ENCODE results near the gene VSIG2. TPM values are rescaled to one million over a fixed set of nuclear protein-coding genes. Genes with fewer than 3 reads are reported as not detected.
A peak's percentile ranks its signal among the peaks of the same experiment; 100 is the strongest.

The VSIG2 gene
- polyA plus RNA-seq, 6 donors from 2014 or later, result 0.29 TPM; not detected in 5

DNA sequence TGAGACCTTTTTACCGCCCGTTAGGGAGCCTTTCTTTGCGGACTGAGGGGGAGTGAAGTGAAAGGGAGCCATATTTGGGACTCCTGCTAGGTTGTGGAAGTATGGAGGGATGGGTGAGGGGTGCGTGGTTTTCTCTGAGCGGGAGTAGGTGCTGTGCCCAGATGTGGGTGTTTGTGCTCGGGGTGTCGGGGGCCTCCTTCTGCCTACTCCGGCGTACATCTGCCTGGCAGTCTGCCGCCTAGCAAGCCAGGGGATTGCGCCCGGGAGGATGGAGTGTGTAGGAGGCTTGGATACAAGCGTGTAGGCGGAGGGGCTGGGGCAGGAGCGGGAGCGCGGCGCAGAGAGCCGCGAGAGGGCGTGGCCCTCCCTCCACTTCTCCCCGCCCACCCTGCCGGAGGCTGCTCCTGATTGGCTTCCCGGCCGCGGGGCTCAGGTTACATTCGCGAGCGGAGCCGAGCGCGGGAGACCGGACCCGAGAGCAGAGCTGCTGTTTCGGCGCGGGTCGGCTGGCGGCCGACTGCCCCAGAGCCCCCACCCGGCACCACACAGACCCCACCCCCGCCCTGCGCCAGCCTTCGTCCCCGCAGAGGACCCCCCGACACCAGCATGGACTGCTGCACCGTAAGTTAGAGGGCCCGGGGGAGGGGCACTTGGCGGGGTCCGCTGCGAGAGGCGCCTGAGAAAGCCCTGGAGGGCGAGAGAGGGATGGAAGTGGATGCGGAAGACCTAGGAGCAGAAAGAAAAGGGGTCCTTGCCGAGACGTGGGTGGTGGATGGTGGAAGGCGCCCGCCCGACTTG is 12.4 kb downstream of the VSIG2 start, which contains the start of gene NRGN:
Gene NRGN, plus strand, starts transcription at position 464 of the 798 bp plus-strand sequence. Its CDS starts 143 bp downstream, at position 607.
- peaks cover 0 to 16% (median 7%) of the 10 kb centered on the region in 3 donors for H3K27me3 Mint-ChIP-seq
- no peaks in the 10 kb centered on the region for H3K9me3 Mint-ChIP-seq
- peaks cover 22 to 32% (median 28%) of the 10 kb centered on the region in 3 donors for H3K4me1 Mint-ChIP-seq
- DNase-seq (peak; percentile 80), ATAC-seq (ENCODE audit: low read depth in 2 of 2) (peak; percentile 87 to 91)
- peak within 1 kb of the TSS; percentile 84 to 95 (median 91) for H3K4me3 Mint-ChIP-seq
- H3K36me3 Mint-ChIP-seq, result no peaks in the 10 kb centered on the region
- peak within 1 kb of the TSS in 4 of 6 donors; percentile 79 to 86 (median 82) for H3K27ac Mint-ChIP-seq

DNA sequence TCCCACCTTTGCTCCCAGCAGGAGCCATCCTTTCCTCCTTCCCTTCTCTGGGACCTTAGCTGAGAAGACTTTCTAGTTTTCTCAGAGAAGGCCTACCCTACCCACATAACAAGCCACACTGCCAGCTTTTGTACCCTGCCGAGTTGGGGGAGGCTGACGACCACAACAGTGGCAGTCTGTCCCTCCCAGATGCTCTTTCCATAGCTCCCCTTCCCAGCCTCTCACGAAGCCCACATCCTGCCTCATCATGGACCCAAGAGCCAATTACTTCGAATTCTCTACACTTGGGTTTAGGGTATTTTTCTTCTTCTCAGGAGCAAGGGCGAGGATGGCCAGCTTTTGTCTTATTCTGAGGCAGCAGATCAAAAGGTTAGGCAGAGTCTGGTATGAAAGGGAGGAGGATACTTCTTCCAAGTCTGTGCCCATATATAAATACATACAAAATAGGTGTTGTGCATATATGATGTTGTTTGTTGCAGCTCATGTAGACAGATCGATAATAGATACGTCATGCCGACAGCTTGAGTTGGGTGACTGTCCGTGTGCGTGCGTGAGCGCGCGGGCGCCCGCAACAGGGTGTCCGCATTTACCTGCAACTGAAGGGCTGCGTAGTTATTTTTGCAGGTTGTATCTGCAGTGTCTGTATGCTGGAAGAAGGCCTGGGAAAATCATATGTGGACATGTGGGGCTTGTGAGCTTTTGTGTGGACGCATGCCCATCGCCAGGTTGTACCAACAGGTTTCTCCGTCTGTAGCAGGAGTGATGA is 13.2 kb downstream of the VSIG2 start:
- no peaks in the 10 kb centered on the region for H3K36me3 Mint-ChIP-seq
- H3K27ac Mint-ChIP-seq, result peak overlapping the region in 3 of 6 donors; percentile 79 to 86 (median 79)
- peaks cover 22 to 31% (median 28%) of the 10 kb centered on the region in 3 donors for H3K4me1 Mint-ChIP-seq
- peaks cover 0 to 16% (median 7%) of the 10 kb centered on the region in 3 donors for H3K27me3 Mint-ChIP-seq
- ATAC-seq (ENCODE audit: low read depth in 2 of 2) (no peak), DNase-seq (no peak)
- peak overlapping the region; percentile 84 to 95 (median 91) for H3K4me3 Mint-ChIP-seq
- H3K9me3 Mint-ChIP-seq, result no peaks in the 10 kb centered on the region

DNA sequence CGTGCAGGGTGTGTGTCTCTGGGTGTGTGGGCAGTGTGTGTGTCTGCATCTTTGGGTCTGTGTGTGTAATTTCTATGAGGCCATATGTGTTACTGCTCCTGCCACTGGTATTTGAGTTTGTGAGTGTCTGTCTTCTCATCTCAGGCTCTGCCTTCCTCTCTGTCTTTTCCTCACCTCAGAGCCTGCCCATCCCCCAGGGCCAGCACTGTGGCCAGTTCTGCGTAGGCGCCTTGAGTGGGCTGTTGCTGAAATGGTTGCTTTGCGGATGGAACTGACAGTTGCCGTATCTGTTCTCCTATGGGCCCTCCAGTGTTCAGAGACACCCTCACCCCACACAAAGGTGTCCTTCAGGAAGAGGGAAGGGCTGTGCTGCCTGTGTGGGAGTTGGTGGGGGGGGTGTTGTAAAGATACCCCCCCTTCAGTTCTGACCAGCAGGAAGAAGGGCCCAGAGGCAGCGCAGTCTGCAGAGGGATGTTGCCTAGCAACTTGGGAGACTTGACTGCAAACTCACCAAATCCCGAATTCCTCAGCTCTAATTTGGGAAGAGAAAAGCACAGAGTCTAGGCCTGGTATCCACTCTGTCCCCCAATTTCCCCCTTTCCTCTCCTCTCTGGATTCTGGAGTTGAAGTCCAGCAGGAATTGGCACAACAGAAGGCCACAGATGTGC is 14.3 kb downstream of the VSIG2 start:
- peak overlapping the region in 2 of 8 donors; percentile 17 to 29 for H3K4me3 Mint-ChIP-seq
- H3K27ac Mint-ChIP-seq, result no peak overlapping the region
- no peak for DNase-seq
- ATAC-seq (ENCODE audit: low read depth in 2 of 2), result no peak
- no peaks in the 10 kb centered on the region for H3K9me3 Mint-ChIP-seq
- peaks cover 22 to 31% (median 28%) of the 10 kb centered on the region in 3 donors for H3K4me1 Mint-ChIP-seq
- H3K36me3 Mint-ChIP-seq, result no peaks in the 10 kb centered on the region
- peaks cover 0 to 16% (median 7%) of the 10 kb centered on the region in 3 donors for H3K27me3 Mint-ChIP-seq

DNA sequence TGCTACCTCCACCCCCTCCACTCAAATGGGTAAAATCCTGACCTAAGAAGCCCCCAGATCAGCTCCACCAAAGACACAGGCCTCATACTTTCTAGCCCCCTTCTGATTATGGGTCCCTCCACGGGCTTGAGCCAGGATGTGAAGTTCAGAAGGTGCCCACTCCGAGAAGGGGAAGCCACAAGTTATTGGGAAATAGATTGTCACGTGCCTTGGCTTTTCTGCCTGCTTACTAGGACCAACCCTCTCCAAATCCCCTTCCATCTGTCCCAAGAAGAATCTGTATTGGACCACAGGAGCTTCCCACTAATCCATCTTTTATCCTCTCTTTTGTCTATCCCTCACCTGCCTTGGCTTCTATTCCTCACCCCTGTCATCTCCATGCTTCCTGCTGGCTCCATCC is 15.3 kb downstream of the VSIG2 start:
- no peaks in the 10 kb centered on the region for H3K36me3 Mint-ChIP-seq
- no peak overlapping the region for H3K4me3 Mint-ChIP-seq
- no peaks in the 10 kb centered on the region for H3K9me3 Mint-ChIP-seq
- DNase-seq (no peak), ATAC-seq (ENCODE audit: low read depth in 2 of 2) (no peak)
- peaks cover 22 to 28% (median 24%) of the 10 kb centered on the region in 3 donors for H3K4me1 Mint-ChIP-seq
- peak overlapping the region in 1 of 6 donors; percentile 34 for H3K27ac Mint-ChIP-seq
- peaks cover 0 to 13% (median 4%) of the 10 kb centered on the region in 3 donors for H3K27me3 Mint-ChIP-seq

DNA sequence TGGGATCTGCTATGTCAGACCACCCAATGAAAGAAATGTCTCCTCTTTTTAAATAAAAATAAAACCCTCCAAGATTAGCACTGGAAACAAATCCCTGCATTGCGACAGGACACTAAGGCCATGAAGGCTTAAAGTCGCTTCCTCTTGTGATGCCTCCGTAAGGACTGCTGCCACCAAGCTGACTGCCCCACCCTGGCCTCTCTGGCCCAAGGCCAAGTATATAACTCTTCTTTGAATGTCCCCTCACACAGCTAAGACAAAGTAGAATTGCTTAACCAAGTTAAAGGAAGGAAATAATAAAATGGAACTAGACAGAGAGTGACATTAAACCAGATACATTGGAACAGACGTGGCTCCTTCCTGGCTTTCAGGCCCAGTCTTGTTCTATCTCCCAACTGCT is 19.8 kb downstream of the VSIG2 start:
- DNase-seq, result no peak
- Mint-ChIP-seq H3K9me3 (no peaks in the 10 kb centered on the region), H3K4me1 (peaks cover 4 to 9% (median 5%) of the 10 kb centered on the region in 3 donors), H3K27ac (peak overlapping the region in 1 of 6 donors; percentile 65), H3K4me3 (no peak overlapping the region), H3K36me3 (no peaks in the 10 kb centered on the region), H3K27me3 (no peaks in the 10 kb centered on the region)
- no peak for ATAC-seq (ENCODE audit: low read depth in 2 of 2)

DNA sequence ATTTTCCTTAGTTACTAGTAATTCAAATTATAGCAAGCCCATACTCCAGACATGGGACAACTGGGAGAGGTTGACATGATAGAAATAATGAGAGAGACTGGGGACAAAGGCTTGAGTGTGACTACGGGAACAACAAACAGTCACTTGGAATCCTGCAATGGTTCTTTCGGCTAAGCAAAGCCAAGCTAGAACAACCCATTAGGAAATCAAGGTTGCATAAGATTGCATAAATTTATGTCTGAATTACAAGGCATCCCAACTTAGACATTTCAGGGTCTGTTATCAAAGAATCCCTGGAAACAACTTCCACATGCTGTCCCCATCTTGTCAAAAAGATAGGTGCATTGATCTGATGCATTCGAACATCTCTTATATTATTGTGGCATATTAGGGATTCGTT is 22.5 kb downstream of the VSIG2 start:
- no peak overlapping the region for H3K4me3 Mint-ChIP-seq
- no peaks in the 10 kb centered on the region for H3K27me3 Mint-ChIP-seq
- H3K4me1 Mint-ChIP-seq, result peaks cover 21 to 24% (median 22%) of the 10 kb centered on the region in 3 donors
- ATAC-seq (ENCODE audit: low read depth in 2 of 2) (no peak), DNase-seq (no peak)
- H3K27ac Mint-ChIP-seq, result no peak overlapping the region
- H3K9me3 Mint-ChIP-seq, result no peaks in the 10 kb centered on the region
- H3K36me3 Mint-ChIP-seq, result no peaks in the 10 kb centered on the region

DNA sequence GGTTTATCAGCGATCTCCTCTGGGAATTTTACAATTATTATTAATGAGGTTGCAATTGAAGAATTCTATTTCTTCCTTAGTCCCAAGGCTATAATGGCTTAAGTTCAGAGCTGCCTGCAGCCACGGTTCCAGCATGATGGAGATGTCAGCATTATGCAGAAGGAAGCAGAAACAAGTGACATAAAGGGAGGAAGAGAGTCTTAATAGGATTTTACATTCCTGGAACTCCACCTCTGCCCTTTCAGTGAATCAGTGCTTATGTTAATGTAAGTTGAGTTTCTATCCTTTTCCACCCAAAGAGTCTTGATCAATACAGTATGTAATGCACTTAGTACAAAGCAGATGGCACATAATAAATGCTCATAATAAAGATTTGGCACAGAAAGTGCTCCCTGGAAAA is 23.9 kb downstream of the VSIG2 start:
- Mint-ChIP-seq H3K36me3 (no peaks in the 10 kb centered on the region), H3K9me3 (no peaks in the 10 kb centered on the region), H3K27me3 (peaks cover 0 to under 1% (median under 1%) of the 10 kb centered on the region in 3 donors), H3K4me1 (peaks cover 35 to 38% (median 35%) of the 10 kb centered on the region in 3 donors), H3K4me3 (no peak overlapping the region), H3K27ac (no peak overlapping the region)
- DNase-seq (no peak), ATAC-seq (ENCODE audit: low read depth in 2 of 2) (no peak)

DNA sequence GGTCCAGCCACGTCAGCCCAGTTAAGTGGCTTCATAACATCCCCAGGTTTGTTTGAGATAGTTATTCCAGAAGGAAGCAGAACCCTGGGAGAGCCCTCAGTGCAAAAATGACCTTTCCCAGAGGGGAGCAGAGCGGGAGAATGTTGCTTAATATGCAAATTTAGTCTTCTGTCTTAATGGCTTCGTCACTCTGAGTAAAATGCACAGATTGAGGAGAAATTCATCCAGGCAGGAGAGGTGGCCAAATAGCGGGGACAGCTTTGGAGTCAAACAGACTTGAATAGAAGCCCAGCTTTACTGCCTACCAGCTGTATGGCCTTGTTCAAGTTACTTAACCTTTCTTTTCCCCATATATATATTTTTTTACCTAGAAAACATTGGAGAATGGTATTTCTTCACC is 24.6 kb downstream of the VSIG2 start:
- ATAC-seq (ENCODE audit: low read depth in 2 of 2) (no peak), DNase-seq (no peak)
- Mint-ChIP-seq H3K4me1 (peaks cover 41 to 45% (median 42%) of the 10 kb centered on the region in 3 donors), H3K36me3 (no peaks in the 10 kb centered on the region), H3K27ac (no peak overlapping the region), H3K27me3 (peaks cover 4 to 7% (median 7%) of the 10 kb centered on the region in 3 donors), H3K4me3 (peak overlapping the region in 1 of 8 donors; percentile 68), H3K9me3 (no peaks in the 10 kb centered on the region)

DNA sequence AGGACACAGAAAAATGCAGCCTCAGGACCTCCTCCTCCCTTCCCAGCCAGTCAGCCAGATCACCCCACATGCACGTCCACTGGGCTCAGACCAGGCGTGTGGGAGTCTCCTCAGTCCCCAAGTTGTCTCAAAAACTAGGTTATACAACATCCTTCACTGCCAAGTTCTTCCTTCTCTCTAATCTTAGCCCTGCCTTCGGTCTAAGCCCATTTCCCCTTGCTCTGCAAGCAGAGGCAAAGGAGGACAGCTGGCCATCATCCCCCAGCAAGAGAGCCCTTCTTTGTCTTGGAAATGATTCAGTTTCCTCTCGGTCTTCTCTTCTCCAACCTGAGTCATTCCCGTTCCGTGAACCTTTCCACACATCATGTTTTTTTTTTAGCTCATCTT is 26.3 kb downstream of the VSIG2 start:
- Mint-ChIP-seq H3K9me3 (no peaks in the 10 kb centered on the region), H3K27me3 (peaks cover 18 to 24% (median 21%) of the 10 kb centered on the region in 3 donors), H3K4me1 (peaks cover 53 to 63% (median 56%) of the 10 kb centered on the region in 3 donors), H3K27ac (peak overlapping the region in 2 of 6 donors; percentile 40 to 52), H3K4me3 (peak overlapping the region; percentile 42 to 91 (median 78)), H3K36me3 (no peaks in the 10 kb centered on the region)
- peak in 1 of 2 donors; percentile 41 for ATAC-seq (ENCODE audit: low read depth in 2 of 2)
- DNase-seq, result no peak

DNA sequence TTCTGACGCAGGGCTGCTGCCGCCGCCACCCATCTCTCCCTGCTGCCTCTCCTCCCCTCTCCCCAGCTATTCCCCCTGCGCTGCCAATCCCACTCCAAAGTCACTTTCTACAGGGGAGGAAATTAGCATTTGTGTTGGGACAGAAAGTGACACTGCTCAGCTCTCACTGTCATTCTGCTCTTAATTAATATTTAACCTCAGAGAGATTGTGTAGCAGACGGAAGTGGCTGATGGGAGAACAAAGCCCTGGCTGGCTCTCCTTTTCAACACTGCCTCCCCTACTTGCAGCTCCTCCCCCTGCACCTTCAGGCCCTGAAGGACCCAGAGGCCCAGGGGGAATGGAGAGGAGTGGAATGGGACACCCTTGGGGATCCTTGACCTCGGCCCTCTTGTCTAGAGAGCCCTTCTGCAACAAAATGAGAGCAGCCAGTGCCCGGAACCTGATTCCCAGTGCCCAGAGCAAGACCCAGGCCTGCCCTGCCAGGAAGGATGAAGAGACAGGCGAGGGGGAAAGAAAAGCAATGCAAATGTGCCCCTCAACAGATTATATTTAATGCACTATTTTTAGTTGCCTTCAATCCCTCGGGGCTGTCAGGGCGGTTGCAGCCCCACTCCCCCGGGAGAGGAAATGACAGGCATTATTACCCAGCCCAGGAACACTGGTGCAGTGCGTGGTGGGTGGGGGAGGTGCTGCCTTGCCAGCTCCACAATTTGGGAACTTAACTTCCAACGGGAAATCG is 26.9 kb downstream of the VSIG2 start:
- no peak for DNase-seq
- ATAC-seq (ENCODE audit: low read depth in 2 of 2), result peak; percentile 65 to 77
- H3K27ac Mint-ChIP-seq, result peak overlapping the region in 4 of 6 donors; percentile 52 to 93 (median 62)

DNA sequence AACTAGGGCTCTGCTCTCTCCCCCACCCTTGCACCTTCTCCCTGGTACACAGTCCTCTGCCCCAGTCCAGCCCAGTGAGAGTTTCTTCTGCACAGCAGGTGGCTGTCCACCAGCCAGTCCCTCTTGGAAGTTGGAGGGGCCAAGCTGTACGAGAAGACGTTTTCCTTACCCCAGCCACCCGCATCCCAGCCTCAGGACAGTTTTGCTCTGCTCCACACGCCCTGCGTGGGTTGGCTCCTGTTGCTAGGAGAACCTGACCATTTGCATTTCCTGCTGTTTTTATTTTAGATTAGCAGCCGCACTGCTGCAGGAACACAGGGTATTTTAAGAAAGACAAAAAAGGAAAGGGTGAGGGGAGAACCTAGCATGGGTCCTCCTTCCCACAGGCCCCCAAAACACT is 29.9 kb downstream of the VSIG2 start:
- no peaks in the 10 kb centered on the region for H3K9me3 Mint-ChIP-seq
- peaks cover 65 to 75% (median 70%) of the 10 kb centered on the region in 3 donors for H3K4me1 Mint-ChIP-seq
- peaks cover 48 to 58% (median 51%) of the 10 kb centered on the region in 3 donors for H3K27me3 Mint-ChIP-seq
- peak overlapping the region in 4 of 8 donors; percentile 17 to 55 (median 22) for H3K4me3 Mint-ChIP-seq
- peak overlapping the region in 2 of 6 donors; percentile 12 to 33 for H3K27ac Mint-ChIP-seq
- no peaks in the 10 kb centered on the region for H3K36me3 Mint-ChIP-seq
- no peak for DNase-seq
- ATAC-seq (ENCODE audit: low read depth in 2 of 2), result no peak

More for the DNA sequence above, 26.9 kb downstream of the VSIG2 start:
- H3K4me3 Mint-ChIP-seq, result peak overlapping the region; percentile 42 to 91 (median 78)
- H3K4me1 Mint-ChIP-seq, result peaks cover 54 to 63% (median 56%) of the 10 kb centered on the region in 3 donors
- peaks cover 21 to 29% (median 22%) of the 10 kb centered on the region in 3 donors for H3K27me3 Mint-ChIP-seq
- no peaks in the 10 kb centered on the region for H3K36me3 Mint-ChIP-seq
- no peaks in the 10 kb centered on the region for H3K9me3 Mint-ChIP-seq

DNA sequence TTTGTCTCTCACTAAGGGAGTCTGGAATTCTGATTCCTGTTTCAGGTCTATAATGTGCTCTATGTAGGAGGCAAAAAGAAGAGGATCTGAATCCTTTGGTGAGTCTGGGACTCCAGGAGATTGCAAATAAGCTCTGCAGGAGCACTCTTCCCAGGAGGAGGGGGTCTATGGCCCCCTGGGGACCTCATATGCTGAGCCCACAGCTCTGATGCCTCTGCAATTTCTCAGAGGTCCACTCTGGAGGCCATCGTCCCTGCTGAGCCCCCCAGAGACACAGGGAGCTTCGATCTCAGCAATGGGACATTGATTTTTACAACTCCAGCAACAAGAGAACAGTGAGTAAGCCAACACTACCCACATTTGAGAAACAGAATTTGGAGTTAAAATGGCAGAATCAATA is 32.5 kb downstream of the VSIG2 start:
- Mint-ChIP-seq H3K36me3 (peaks cover 5 to 10% of the 10 kb centered on the region in 2 donors), H3K4me1 (peaks cover 47 to 58% (median 55%) of the 10 kb centered on the region in 3 donors), H3K9me3 (no peaks in the 10 kb centered on the region), H3K27ac (no peak overlapping the region), H3K27me3 (peaks cover 66 to 82% (median 71%) of the 10 kb centered on the region in 3 donors), H3K4me3 (peak overlapping the region in 1 of 8 donors; percentile 17)
- ATAC-seq (ENCODE audit: low read depth in 2 of 2) (no peak), DNase-seq (no peak)

Measured in naive B cell (primary cell).